GM12878 (cell line): ENCODE results near the gene CACNG4. TPM values are rescaled to one million over a fixed set of nuclear protein-coding genes. Genes with fewer than 3 reads are reported as not detected.

ENCODE experiments used
- MEF2A ChIP-seq: IDR thresholded peaks from 2 replicates; pipeline ENCODE4 v1.6.1; 2011; ENCODE audit warnings: low read depth, mild to moderate bottlenecking, low read length, moderate library complexity; ENCODE audit not compliant: insufficient read depth
- NRF1 ChIP-seq: conservative IDR thresholded peaks from 2 replicates; pipeline ENCODE4 v1.6.1; 2011; ENCODE audit warnings: mild to moderate bottlenecking, low read depth, low read length, improper control_type of control experiment
- PRDM15 ChIP-seq: fragments of 450-650 bp; formaldehyde crosslinking; IDR thresholded peaks from 2 replicates; pipeline ENCODE4 v1.4.0; 2020; ENCODE audit warnings: mild to moderate bottlenecking, moderate library complexity
- RAD21 ChIP-seq: IDR thresholded peaks from 2 replicates; pipeline ENCODE4 v1.6.1; 2011; ENCODE audit warnings: mild to moderate bottlenecking, low read depth, low read length, moderate library complexity; ENCODE audit not compliant: insufficient read depth
- polyA plus RNA-seq, 11 experiments: library from polyadenylated mRNA; depleted of rRNA in 4 of 11; unstranded in 6 of 11; stranded (reverse) in 5 of 11; fragments of >200 nt; fragmentation: Nextera tagmentation in 4 of 11; fragmentation: Illumina TruSeq in 1 of 11; extraction: Ambion mirVana in 4 of 11; extraction: Trizol in 1 of 11; gene quantifications; 1 replicate in 1 of 11; 2 replicates in 10 of 11; pipeline versions ENCODE4 v1.2.1 to v1.2.3, GENCODE V29; 2011 to 2016; ENCODE audit warnings: inconsistent platforms in 2 of 11, missing spikeins in 2 of 11, low read depth in 1 of 11
- total RNA-seq, 4 experiments: library from RNA; depleted of rRNA in 3 of 4; stranded (reverse); fragments of >200 nt in 3 of 4; fragmentation: Illumina TruSeq in 1 of 4; extraction: Trizol in 1 of 4; gene quantifications; 2 replicates each; pipeline versions ENCODE4 v1.2.1 to v1.2.3, GENCODE V29; 2013 to 2021
- TF ChIP-seq, protein P1 (sequence below): fragments of 450-650 bp; IDR thresholded peaks from 2 replicates; pipeline ENCODE4 v1.6.1; 2018; ENCODE audit warnings: borderline replicate concordance, mild to moderate bottlenecking; ENCODE audit not compliant: partially characterized antibody
- TF ChIP-seq, protein P2 (sequence below): fragments of 450-650 bp; IDR thresholded peaks from 2 replicates; pipeline ENCODE4 v1.6.1; 2017; ENCODE audit warnings: borderline replicate concordance

The CACNG4 gene
- total and polyA plus RNA-seq, 10 of the 15 experiments (the other 5 are each of a cell fraction or from before 2014, with no cell fraction given): 0.08 TPM; not detected in 8

- TF ChIP-seq, protein P1, sequence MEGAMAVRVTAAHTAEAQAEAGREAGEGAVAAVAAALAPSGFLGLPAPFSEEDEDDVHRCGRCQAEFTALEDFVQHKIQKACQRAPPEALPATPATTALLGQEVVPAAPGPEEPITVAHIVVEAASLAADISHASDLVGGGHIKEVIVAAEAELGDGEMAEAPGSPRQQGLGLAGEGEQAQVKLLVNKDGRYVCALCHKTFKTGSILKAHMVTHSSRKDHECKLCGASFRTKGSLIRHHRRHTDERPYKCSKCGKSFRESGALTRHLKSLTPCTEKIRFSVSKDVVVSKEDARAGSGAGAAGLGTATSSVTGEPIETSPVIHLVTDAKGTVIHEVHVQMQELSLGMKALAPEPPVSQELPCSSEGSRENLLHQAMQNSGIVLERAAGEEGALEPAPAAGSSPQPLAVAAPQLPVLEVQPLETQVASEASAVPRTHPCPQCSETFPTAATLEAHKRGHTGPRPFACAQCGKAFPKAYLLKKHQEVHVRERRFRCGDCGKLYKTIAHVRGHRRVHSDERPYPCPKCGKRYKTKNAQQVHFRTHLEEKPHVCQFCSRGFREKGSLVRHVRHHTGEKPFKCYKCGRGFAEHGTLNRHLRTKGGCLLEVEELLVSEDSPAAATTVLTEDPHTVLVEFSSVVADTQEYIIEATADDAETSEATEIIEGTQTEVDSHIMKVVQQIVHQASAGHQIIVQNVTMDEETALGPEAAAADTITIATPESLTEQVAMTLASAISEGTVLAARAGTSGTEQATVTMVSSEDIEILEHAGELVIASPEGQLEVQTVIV: no peak
- no peak for TF ChIP-seq PRDM15 (CRISPR knock-in tag)
- TF ChIP-seq MEF2A: no peak
- no peak for TF ChIP-seq NRF1
- TF ChIP-seq, protein P2, sequence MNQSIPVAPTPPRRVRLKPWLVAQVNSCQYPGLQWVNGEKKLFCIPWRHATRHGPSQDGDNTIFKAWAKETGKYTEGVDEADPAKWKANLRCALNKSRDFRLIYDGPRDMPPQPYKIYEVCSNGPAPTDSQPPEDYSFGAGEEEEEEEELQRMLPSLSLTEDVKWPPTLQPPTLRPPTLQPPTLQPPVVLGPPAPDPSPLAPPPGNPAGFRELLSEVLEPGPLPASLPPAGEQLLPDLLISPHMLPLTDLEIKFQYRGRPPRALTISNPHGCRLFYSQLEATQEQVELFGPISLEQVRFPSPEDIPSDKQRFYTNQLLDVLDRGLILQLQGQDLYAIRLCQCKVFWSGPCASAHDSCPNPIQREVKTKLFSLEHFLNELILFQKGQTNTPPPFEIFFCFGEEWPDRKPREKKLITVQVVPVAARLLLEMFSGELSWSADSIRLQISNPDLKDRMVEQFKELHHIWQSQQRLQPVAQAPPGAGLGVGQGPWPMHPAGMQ: no peak
- no peak for TF ChIP-seq RAD21
Measured at GRCh38 chr17:66944351-66945146, 20.0 kb upstream of the CACNG4 start (continued).
